K562 (cell line): ENCODE results near the gene CIAO1. TPM values are rescaled to one million over a fixed set of nuclear protein-coding genes. Genes with fewer than 3 reads are reported as not detected.
A peak's percentile ranks its signal among the peaks of the same experiment; 100 is the strongest.

ENCODE experiments used
- ATAC-seq: fragments of 200-7000 bp; cut with Tn5 transposase; 3 replicates; pipeline ENCODE4 v1.9.1; 2020; ENCODE audit warnings: moderate library complexity
- BruUV-seq: library from RNA; stranded (reverse); fragments of 400-500 nt; replicated peaks from 2 replicates; lab custom pipeline; 2021; lab: Mats Ljungman, UMichigan
- CTCF ChIA-PET: fragments of 300-600 bp; formaldehyde crosslinking; extraction: SDS; loops from one replicate; lab custom pipeline; 2021; ENCODE audit warnings: low intra/inter-chr PET ratio; lab: Yijun Ruan, JAX
- POLR2A ChIA-PET: fragments of 300-600, 350-650 bp; sonication (Branson Sonifier 250); formaldehyde crosslinking; extraction: SDS; loops from one replicate; lab custom pipeline; 2021; ENCODE audit warnings: antibody characterized with exemption, inconsistent platforms; lab: Yijun Ruan, JAX
- DNase-seq, 4 experiments: peaks; one replicate each; pipeline versions ENCODE4 v3.0.0 to v3.0.0-alpha.2; 2011 to 2018; ENCODE audit warnings: low spot score in 3 of 4, mixed read lengths in 3 of 4; ENCODE audit errors: extremely low read depth in 1 of 4
- FAIRE-seq: peaks from 2 replicates; lab custom pipeline; 2011; peaks lifted over from hg19 to GRCh38; lab: Jason Lieb, UNC
- H2AFZ ChIP-seq: 2 replicates; pipeline ENCODE4 v1.6.0; 2011; ENCODE audit warnings: low read depth, low read length, control low read depth, inconsistent platforms
- H3K27ac ChIP-seq: fragments of 200-600 bp; 3 replicates; pipeline ENCODE4 v1.8.0; 2011; ENCODE audit warnings: low read depth, mild to moderate bottlenecking, control low read depth, inconsistent platforms, low read length, moderate library complexity, mixed read lengths; ENCODE audit errors: extremely low read depth
- H3K27me3 ChIP-seq, 2 experiments: fragments of 300-600 bp in 1 of 2; 2 replicates in 1 of 2; 3 replicates in 1 of 2; pipeline versions ENCODE4 v1.6.0 to v1.8.0; 2011; ENCODE audit warnings: inconsistent platforms in 2 of 2, low read length in 2 of 2, mild to moderate bottlenecking in 1 of 2, mixed read lengths in 1 of 2, moderate library complexity in 1 of 2; ENCODE audit not compliant: control insufficient read depth in 2 of 2, insufficient read depth in 2 of 2
- H3K36me3 ChIP-seq: fragments of 300-600 bp; 3 replicates; pipeline ENCODE4 v1.8.0; 2011; ENCODE audit warnings: mild to moderate bottlenecking, low read length, inconsistent platforms; ENCODE audit not compliant: control insufficient read depth, insufficient read depth
- H3K4me1 ChIP-seq, 2 experiments: fragments of 200-600 bp in 1 of 2; replicated peaks in 1 of 2; 2 replicates in 1 of 2; 3 replicates in 1 of 2; pipeline versions ENCODE4 v1.5.1 to v1.8.0; 2011; ENCODE audit warnings: inconsistent platforms in 2 of 2, low read length in 2 of 2, mild to moderate bottlenecking in 1 of 2, mixed read lengths in 1 of 2, moderate library complexity in 1 of 2; ENCODE audit not compliant: control insufficient read depth in 2 of 2, insufficient read depth in 2 of 2
- H3K4me2 ChIP-seq: 2 replicates; pipeline ENCODE4 v1.6.1; 2011; ENCODE audit warnings: low read length, control low read depth, inconsistent platforms, mixed read lengths; ENCODE audit not compliant: insufficient read depth
- H3K4me3 ChIP-seq: fragments of 200-600 bp; sonication (generic), shearing (Covaris generic); 2 replicates; pipeline ENCODE4 v1.5.1; 2016; ENCODE audit warnings: control low read depth, inconsistent platforms
- H3K79me2 ChIP-seq: fragments of 200-600 bp; 3 replicates; pipeline ENCODE4 v1.8.0; 2011; ENCODE audit warnings: low read length, inconsistent platforms; ENCODE audit not compliant: control insufficient read depth, insufficient read depth
- H3K9ac ChIP-seq, 2 experiments: 2 replicates each; pipeline versions ENCODE4 v1.6.0 to v1.6.1; 2011; ENCODE audit warnings: low read depth in 2 of 2, low read length in 2 of 2, control low read depth in 1 of 2, inconsistent platforms in 1 of 2, mild to moderate bottlenecking in 1 of 2, mixed read lengths in 1 of 2; ENCODE audit not compliant: insufficient read depth in 1 of 2
- H3K9me1 ChIP-seq: one replicate; pipeline ENCODE4 v1.6.0; 2011; ENCODE audit warnings: inconsistent platforms, mild to moderate bottlenecking, low read length, moderate library complexity; ENCODE audit not compliant: control insufficient read depth, insufficient read depth
- H3K9me3 ChIP-seq: replicated peaks from 2 replicates; pipeline ENCODE4 v1.5.1; 2011; ENCODE audit warnings: low read depth, low read length, inconsistent platforms; ENCODE audit not compliant: control insufficient read depth, insufficient read depth
- H4K20me1 ChIP-seq: replicated peaks from 2 replicates; pipeline ENCODE4 v1.6.1; 2011; ENCODE audit warnings: low read length, inconsistent platforms, mixed read lengths; ENCODE audit not compliant: control insufficient read depth, insufficient read depth
- NFIC ChIP-seq: fragments of 450-650 bp; IDR thresholded peaks from 2 replicates; pipeline ENCODE4 v1.6.1; 2017; ENCODE audit warnings: mild to moderate bottlenecking, inconsistent platforms
- SFPQ ChIP-seq: fragments of 200-400 bp; formaldehyde crosslinking; IDR thresholded peaks from 2 replicates; pipeline ENCODE4 v1.6.1; 2017; ENCODE audit warnings: mild to moderate bottlenecking, low read depth, low read length, moderate library complexity
- THAP12 ChIP-seq: fragments of 250-450 bp; sonication (Bioruptor Pico); IDR thresholded peaks from 2 replicates; pipeline ENCODE4 v1.9.0; 2021; ENCODE audit warnings: mild to moderate bottlenecking, inconsistent platforms
- WGBS: fragments of 100-300 bp; shearing (Covaris generic); methylation state at CpG from one replicate; pipeline ENCODE4 v1.1.6; 2016; ENCODE audit warnings: low coverage, mixed read lengths; ENCODE audit not compliant: insufficient coverage; ENCODE audit errors: missing lambda C conversion rate; 5-methylcytosine and 5-hydroxymethylcytosine counted together
- in situ Hi-C: fragments of 300-500 bp; cut with MboI; formaldehyde crosslinking; loops from 4 replicates; pipeline ENCODE4 v1.15.0; 2018; ENCODE audit warnings: inconsistent platforms, mixed read lengths
- intact Hi-C: fragments of 100-400 bp; cut with micrococcal nuclease; formaldehyde crosslinking; loops from 2 replicates; pipeline ENCODE4 v1.14.2; 2022
- polyA plus RNA-seq, 8 experiments: library from polyadenylated mRNA; depleted of rRNA in 4 of 8; stranded (reverse) in 5 of 8; unstranded in 3 of 8; fragments of >200 nt; fragmentation: Nextera tagmentation in 2 of 8; fragmentation: Illumina TruSeq in 1 of 8; extraction: Ambion mirVana in 2 of 8; extraction: Trizol in 1 of 8; gene quantifications; 2 replicates each; pipeline versions ENCODE4 v1.2.1 to v1.2.3, GENCODE V29; 2011 to 2014; ENCODE audit warnings: inconsistent platforms in 1 of 8, missing spikeins in 1 of 8
- total RNA-seq, 7 experiments: library from RNA; depleted of rRNA in 6 of 7; stranded (reverse); fragments of >200 nt in 6 of 7; fragmentation: Illumina TruSeq in 2 of 7; extraction: Trizol in 2 of 7; gene quantifications; 2 replicates each; pipeline versions ENCODE4 v1.2.1 to v1.2.3, GENCODE V29; 2011 to 2021; ENCODE audit warnings: low replicate concordance in 1 of 7

CIAO1 gene
- total and polyA plus RNA-seq, 9 of the 15 experiments (the other 6 are each of a cell fraction or from before 2014, with no cell fraction given), result 11.4 to 156 (median 92.8) TPM

- CTCF ChIA-PET, result no interaction called here
- no peaks in the 10 kb centered on the region for H3K9me3 ChIP-seq
- 25% methylated on average over 5 of the region's 5 CpGs for WGBS
These were observed 42.2 kb downstream of the CIAO1 start for GRCh38 chr2:96308248-96308647.

More at GRCh38 chr2:96308248-96308647, 42.2 kb downstream of the CIAO1 start:
- DNase-seq (peak in 1 of 4 experiments; percentile 54), ATAC-seq (no peak), FAIRE-seq (no peak)
- no peaks in the 10 kb centered on the region for H4K20me1 ChIP-seq
- no peak overlapping the region for H3K27ac ChIP-seq
- H3K79me2 ChIP-seq, result peaks cover 34% of the 10 kb centered on the region
- H3K9ac ChIP-seq, result no peak overlapping the region; a peak in 1 of 4 replicates
- POLR2A ChIA-PET, result interaction anchor here (0.8 to 1.2 kb wide), 4 partner anchors 8 to 95 kb away, joined by 3 to 6 read pairs (median 4); no protein-coding TSS in a partner anchor
- no peak overlapping the region for H3K4me2 ChIP-seq
- no TSS peak for BruUV-seq
- peaks cover 12 to 13% of the 10 kb centered on the region in 2 experiments; a peak in 3 of 5 replicates for H3K4me1 ChIP-seq
- H3K9me1 ChIP-seq, result no peaks in the 10 kb centered on the region
- in situ Hi-C loops, result no loop called here
- H3K27me3 ChIP-seq, result no peaks in the 10 kb centered on the region
- TF ChIP-seq THAP12, result no peak
- TF ChIP-seq SFPQ, result no peak
- peak; percentile 90 for TF ChIP-seq NFIC
- H3K4me3 ChIP-seq, result no peak overlapping the region
- no peak overlapping the region for H2AFZ ChIP-seq
- intact Hi-C loops, result loop anchor here (10.0 kb wide), 1 partner anchor 197 kb away; the partner anchor contains the start of gene NEURL3
- peaks cover 14% of the 10 kb centered on the region for H3K36me3 ChIP-seq
